SK-N-SH (cell line): ENCODE results near the gene POLR1D.

Source experiments
- GABPA ChIP-seq: IDR thresholded peaks from 2 replicates; pipeline ENCODE4 v1.4.0; 2012; ENCODE audit warnings: low read depth, mild to moderate bottlenecking
- POLR2AphosphoS5 ChIP-seq: IDR thresholded peaks from 2 replicates; pipeline ENCODE4 v1.6.1; 2012; ENCODE audit warnings: low read depth, low read length
- YY1 ChIP-seq: IDR thresholded peaks from 2 replicates; pipeline ENCODE4 v1.4.0; 2012; ENCODE audit warnings: low read depth, mild to moderate bottlenecking

GRCh38 chr13:27637289-27637626 is 15.6 kb downstream of the POLR1D start:
- TF ChIP-seq POLR2AphosphoS5 (no peak), YY1 (no peak), GABPA (no peak)
